ENCODE results near the gene MYO3B. TPM values are rescaled to one million over a fixed set of nuclear protein-coding genes. Genes with fewer than 3 reads are reported as not detected.

MYO3B gene
- total RNA-seq, 2 experiments from 2014 or later: not detected

GRCh38 chr2:170235860-170236679, 58.1 kb downstream of the MYO3B start:
- Histone ChIP-seq H3K4me2 (ENCODE audit: low read length) (no peak overlapping the region), H3K4me3 (ENCODE audit: low read depth, low read length, poor library complexity, severe bottlenecking) (no peak overlapping the region), H3K79me2 (ENCODE audit: insufficient read depth, low read depth, low read length) (no peaks in the 10 kb centered on the region), H3K4me1 (ENCODE audit: insufficient read depth, low read length, poor library complexity, severe bottlenecking) (no peaks in the 10 kb centered on the region), H4K20me1 (ENCODE audit: insufficient read depth, low read length) (no peaks in the 10 kb centered on the region), H3K9me3 (ENCODE audit: low read length) (no peaks in the 10 kb centered on the region), H3K27ac (ENCODE audit: low read depth, low read length, poor library complexity, severe bottlenecking) (no peak overlapping the region), H2AFZ (ENCODE audit: low read length) (no peak overlapping the region), H3K36me3 (ENCODE audit: insufficient read depth, low read length) (no peaks in the 10 kb centered on the region), H3K9me2 (ENCODE audit: insufficient read depth, low read length) (no peaks in the 10 kb centered on the region)
- ChIA-PET CTCF (ENCODE audit: unreplicated experiment) (no interaction called here), POLR2A (interaction anchor here (0.9 kb wide), 1 partner anchor 11 kb away, joined by 3 read pairs; no protein-coding TSS in a partner anchor)
- peak; percentile 46 for DNase-seq (ENCODE audit: low spot score)
- no TSS peak for BruUV-seq (replicated peaks)
- intact Hi-C loops (cut with micrococcal nuclease; ENCODE audit: unreplicated experiment): loop anchor here (5.0 to 10.0 kb wide), 2 partner anchors 129 to 576 kb away; no protein-coding TSS in a partner anchor
- TF ChIP-seq, protein P1, sequence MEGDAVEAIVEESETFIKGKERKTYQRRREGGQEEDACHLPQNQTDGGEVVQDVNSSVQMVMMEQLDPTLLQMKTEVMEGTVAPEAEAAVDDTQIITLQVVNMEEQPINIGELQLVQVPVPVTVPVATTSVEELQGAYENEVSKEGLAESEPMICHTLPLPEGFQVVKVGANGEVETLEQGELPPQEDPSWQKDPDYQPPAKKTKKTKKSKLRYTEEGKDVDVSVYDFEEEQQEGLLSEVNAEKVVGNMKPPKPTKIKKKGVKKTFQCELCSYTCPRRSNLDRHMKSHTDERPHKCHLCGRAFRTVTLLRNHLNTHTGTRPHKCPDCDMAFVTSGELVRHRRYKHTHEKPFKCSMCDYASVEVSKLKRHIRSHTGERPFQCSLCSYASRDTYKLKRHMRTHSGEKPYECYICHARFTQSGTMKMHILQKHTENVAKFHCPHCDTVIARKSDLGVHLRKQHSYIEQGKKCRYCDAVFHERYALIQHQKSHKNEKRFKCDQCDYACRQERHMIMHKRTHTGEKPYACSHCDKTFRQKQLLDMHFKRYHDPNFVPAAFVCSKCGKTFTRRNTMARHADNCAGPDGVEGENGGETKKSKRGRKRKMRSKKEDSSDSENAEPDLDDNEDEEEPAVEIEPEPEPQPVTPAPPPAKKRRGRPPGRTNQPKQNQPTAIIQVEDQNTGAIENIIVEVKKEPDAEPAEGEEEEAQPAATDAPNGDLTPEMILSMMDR (conservative IDR thresholded peaks at IDR 0.05; ENCODE audit: low read length): peak; percentile 80
- no peak for TF ChIP-seq EZH2phosphoT487 (IDR thresholded peaks at IDR 0.05; ENCODE audit: borderline replicate concordance, low read depth, low read length)

DNA sequence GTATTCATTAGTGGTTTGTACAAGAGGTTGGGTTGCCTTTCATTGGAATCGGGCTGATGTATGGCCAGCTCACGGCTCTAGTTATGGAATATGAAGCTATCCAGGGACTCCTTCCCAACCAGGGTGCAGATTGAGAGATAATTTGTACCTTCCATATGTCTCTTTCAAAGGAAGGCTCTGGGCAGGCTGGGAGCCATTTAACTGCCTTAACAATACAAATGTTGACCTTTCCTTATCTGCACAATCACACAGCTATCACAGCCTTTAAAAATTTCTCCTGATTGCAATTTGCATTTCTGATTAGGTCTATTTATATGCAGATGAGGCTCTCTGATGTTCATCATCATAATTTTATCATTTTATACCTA, 58.7 kb downstream of the MYO3B start:
- no peak overlapping the region for H3K4me2 ChIP-seq (ENCODE audit: low read length)
- H4K20me1 ChIP-seq (ENCODE audit: insufficient read depth, low read length): no peaks in the 10 kb centered on the region
- no peaks in the 10 kb centered on the region for H3K9me3 ChIP-seq (ENCODE audit: low read length)
- CTCF ChIA-PET (ENCODE audit: unreplicated experiment): no interaction called here
- POLR2A ChIA-PET: interaction anchor here (0.9 to 1.2 kb wide), 2 partner anchors 8 to 11 kb away, joined by 3 to 10 read pairs; no protein-coding TSS in a partner anchor
- DNase-seq (ENCODE audit: low spot score): no peak
- no TSS peak for BruUV-seq (replicated peaks)
- no peak overlapping the region for H3K27ac ChIP-seq (ENCODE audit: low read depth, low read length, poor library complexity, severe bottlenecking)
- H2AFZ ChIP-seq (ENCODE audit: low read length): no peak overlapping the region
- TF ChIP-seq, protein P1 (conservative IDR thresholded peaks at IDR 0.05; ENCODE audit: low read length): no peak
- TF ChIP-seq EZH2phosphoT487 (IDR thresholded peaks at IDR 0.05; ENCODE audit: borderline replicate concordance, low read depth, low read length): no peak
- intact Hi-C loops (cut with micrococcal nuclease; ENCODE audit: unreplicated experiment): loop anchor here (5.0 to 10.0 kb wide), 2 partner anchors 128 to 576 kb away; no protein-coding TSS in a partner anchor
- H3K79me2 ChIP-seq (ENCODE audit: insufficient read depth, low read depth, low read length): no peaks in the 10 kb centered on the region
- H3K36me3 ChIP-seq (ENCODE audit: insufficient read depth, low read length): no peaks in the 10 kb centered on the region
- H3K9me2 ChIP-seq (ENCODE audit: insufficient read depth, low read length): no peaks in the 10 kb centered on the region
- H3K4me3 ChIP-seq (ENCODE audit: low read depth, low read length, poor library complexity, severe bottlenecking): no peak overlapping the region
- H3K4me1 ChIP-seq (ENCODE audit: insufficient read depth, low read length, poor library complexity, severe bottlenecking): no peaks in the 10 kb centered on the region
